GM12872 (cell line): ENCODE data around the gene CCDC157.

Experiments used
- CTCF ChIP-seq: IDR thresholded peaks from 3 replicates; pipeline ENCODE4 v1.5.1; 2011; ENCODE audit warnings: low read depth, mild to moderate bottlenecking, low read length, moderate library complexity; ENCODE audit not compliant: insufficient read depth

Gene CCDC157

GRCh38 chr22:30414525-30415047, 57.8 kb downstream of the CCDC157 start:
- TF ChIP-seq CTCF = no peak

- TF ChIP-seq CTCF = no peak
These were observed 59.6 kb downstream of the CCDC157 start for GRCh38 chr22:30416403-30416802.

DNA sequence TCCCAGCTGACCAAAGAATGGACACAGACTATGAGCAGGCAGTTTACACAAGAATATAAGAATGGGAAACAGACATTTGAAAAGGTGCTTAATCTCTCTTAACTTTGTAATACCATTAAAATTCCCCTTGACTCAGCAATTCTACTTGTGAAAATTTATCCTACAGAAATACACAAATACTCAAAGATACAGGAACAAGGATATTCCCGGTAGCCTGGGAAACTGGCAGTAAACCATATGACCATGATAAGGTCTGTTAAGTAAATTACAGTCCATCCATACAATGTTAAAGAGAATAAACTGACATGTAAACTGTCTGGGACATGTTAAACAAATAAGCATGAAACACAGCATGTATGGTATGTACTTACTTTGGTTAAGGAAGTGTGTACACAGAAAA, 60.0 kb downstream of the CCDC157 start:
- no peak for TF ChIP-seq CTCF

GRCh38 chr22:30420347-30421125, 63.7 kb downstream of the CCDC157 start:
- TF ChIP-seq CTCF = no peak

DNA sequence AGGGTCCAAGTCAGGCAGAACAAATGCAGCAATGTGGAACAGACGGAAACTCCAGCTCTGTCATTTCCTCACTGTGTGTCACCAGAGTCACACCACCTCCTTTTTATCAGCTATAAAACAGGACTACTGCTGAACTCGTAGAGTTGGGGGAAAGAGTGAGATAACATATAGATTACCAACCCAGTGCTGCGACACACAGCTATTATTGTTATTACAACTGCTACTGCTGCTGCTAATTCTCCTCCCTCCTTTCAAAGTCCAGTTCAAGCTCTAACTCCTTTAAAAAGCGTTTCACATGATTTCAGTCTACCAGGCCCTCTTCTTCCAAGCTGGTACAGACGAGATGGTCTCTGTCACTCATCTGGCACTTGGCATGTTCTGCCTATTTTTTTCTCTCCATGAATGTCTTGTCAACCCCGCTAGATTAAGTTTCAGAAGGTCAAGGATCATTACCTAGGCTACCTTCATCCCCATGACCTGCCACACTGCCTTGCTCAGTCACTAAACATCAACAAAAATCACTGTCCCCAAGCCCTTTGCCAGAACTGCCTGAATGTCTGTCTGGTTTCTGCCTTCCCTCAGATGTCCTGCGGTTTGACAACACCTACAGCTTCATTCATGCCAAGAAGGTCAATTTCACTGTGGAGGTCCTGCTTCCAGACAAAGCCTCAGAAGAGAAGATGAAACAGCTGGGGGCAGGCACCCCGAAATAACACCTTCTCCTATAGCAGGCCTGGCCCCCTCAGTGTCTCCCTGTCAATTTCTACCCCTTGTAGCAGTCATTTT, 65.1 kb downstream of the CCDC157 start:
- TF ChIP-seq CTCF = no peak

DNA sequence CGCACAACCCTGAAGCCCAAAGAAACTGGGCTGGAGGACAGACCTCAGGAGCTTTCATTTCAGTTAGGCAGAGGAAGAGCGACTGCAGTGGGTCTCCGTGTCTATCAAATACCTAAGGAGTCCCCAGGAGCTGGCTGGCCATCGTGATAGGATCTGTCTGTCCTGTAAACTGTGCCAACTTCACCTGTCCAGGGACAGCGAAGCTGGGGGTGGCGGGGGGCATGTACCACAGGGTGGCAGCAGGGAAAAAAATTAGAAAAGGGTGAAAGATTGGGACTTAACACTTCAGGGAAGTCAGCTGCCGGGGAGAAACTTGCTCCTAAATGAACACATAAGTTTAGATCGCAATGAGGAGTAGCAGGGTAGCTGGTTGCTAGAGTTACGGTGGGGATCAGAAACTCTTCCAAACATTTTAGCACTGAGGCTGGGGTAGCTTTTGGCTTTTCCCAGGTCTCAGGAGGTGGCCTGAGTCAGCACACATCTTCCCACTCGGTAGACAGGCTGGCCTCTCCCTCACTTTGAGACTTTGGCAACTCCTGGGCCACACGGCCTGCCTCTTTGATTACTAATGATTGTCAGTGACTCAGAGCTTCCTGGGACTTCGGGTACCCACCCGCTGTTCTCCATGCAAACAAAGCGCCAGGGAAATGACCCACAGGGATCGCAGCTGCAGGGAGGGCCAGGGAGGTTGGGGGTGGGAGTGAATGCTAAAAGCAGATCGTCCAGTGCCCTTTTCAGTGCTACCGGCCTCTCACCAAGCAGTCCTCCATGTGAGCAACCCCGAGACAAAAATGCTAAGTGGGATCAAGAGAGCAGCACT, 65.9 kb downstream of the CCDC157 start:
- no peak for TF ChIP-seq CTCF

DNA sequence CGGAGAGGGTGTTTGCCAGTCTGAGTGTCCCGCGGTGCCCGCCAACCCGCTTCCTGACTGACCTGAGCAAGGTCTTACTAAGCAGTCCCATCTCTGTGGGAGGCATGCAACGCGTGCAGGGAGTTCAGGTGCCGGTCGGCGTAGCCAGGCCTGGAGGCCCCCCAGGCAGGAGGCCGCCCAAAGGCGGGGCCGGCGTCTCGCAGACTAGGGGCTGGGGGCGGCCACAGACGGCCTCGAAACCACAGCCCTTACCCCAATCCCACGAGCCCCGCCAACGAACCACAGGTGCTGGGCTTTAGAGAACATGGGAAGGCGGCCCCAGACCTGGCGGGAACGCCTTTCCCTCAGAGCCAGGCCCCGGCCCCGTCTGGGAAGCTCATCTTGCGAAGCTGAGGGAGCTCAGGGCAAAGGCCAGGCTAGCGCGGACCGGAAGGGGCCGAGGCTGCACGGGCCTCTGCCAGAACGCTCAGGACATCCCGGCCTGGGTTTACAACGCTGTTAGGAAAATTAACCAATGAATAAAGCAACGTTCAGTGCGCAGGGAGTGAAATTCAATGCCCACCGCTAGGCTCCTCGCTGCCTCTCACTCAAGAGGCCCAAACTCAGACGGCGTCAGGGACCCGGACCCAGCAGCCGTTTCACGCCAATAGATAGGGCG, 66.6 kb downstream of the CCDC157 start:
- TF ChIP-seq CTCF = 0 out of 3 replicates have a peak, but pooled peaks have one; percentile 3
